ENCODE data around the gene NFATC2. TPM values are rescaled to one million over a fixed set of nuclear protein-coding genes. Genes with fewer than 3 reads are reported as not detected.

The NFATC2 gene
- total RNA-seq, 1 donor from 2014 or later = 10.6 TPM

DNA sequence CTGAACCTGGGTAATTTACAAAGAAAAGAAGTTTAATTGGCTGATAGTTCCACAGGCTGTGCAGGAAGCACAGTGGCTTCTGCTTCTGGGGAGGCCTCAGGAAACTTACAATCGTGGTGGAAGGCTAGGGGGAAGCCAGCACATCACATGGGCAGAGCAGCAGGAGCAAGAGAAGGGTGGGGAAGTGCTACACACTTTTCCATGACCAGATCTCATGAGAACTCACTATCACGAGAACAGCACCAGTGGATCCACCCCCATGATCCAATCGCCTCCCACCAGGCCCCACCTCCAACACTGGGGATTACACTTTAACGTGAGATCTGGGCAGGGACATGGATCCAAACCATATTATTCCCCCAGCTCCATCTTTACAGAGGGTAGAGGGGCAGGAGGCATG is 166.4 kb downstream of the NFATC2 start:
- no peak for DNase-seq (ENCODE audit: low spot score)

DNA sequence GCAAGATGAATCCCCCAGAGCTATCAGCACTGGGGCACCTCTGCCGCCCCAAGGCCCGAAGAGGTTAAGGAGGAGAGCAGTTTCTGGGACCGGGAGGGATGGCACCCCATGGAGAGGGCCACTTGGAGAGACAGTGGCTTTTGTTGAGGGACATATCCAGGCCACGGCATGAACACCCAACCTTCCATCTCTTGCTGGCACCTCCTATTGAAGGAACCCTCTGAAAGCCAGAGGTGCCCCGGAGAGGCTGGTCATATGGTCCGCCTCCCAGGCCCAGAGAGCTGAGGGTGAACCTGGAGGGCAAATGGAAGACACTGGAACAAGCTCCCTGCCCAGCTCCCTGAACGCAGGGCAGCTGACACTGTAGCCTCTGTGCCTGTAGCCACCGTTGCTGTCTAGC is 167.0 kb downstream of the NFATC2 start:
- DNase-seq (ENCODE audit: low spot score) = no peak

DNA sequence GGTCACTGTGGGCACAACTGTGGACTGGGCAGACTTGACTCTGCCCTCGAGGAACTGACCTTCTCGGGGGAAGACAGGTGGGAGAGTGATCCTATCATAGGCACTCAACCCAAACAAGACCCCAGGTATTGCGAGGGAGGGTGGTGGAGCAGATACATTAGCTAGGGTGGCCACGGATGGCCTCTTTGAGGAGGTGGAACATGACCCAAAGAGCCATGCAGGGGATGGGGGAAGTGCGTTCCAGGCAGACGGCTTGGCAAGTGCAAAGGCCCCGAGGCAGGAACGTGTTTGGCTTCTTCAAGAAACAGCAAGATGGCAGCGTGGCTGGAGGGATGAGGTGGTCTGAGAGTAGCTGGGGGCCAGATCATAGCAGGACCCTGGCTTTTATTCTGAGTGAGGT is 167.6 kb downstream of the NFATC2 start:
- DNase-seq (ENCODE audit: low spot score) = no peak

DNA sequence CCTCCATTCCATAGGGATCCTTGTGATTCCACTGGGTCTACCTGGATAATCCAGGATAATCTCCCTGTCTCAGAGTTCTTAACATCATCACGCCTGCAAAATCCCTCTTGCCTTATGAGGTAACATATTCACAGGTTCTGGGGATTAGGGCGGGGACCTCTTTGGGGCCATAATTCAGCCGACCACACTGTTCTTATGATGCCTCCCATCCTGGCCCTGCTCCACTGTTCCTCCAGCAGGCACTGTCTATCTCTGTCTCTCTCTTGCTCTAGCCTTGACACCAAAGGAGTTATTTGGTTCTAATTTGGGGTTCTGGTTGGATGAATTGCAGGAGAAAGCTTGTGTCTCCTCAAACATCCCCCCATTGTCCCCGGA is 168.1 kb downstream of the NFATC2 start:
- no peak for DNase-seq (ENCODE audit: low spot score)

DNA sequence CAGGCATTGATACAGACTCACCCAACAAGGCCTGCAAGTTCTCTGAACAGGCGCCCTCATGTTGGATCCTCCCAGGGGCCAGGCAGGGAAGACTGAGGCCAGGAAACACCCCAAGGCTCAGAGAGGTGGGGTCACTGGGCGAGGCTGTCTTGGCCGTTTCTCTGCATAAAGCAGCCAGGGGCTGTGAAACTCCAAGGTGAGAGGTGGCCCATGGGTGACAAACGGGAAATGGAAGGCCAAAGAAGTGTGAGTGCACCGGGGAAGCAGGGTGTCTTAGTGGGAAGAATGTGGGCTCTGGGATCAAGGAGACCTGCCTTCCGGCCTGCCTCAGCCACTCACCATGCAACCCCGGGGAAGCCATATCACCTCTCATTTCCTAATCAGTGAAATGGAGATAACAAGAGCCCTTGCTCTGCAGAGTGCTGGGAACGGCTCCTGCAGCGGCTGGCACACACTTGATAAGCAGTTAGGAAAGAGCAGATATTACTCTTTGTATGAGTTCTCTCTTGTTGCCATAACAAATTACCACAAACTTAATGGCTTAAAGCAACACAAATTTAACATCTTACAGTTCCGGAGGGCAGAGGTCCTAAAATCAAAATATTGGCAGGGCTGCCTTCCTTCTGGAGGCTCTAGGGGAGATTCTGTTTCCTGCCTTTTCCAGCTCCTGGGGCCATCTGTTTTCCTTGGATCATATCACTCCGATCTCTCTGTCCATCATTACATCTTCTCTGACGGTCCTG is 168.6 kb downstream of the NFATC2 start:
- DNase-seq (ENCODE audit: low spot score) = no peak

DNA sequence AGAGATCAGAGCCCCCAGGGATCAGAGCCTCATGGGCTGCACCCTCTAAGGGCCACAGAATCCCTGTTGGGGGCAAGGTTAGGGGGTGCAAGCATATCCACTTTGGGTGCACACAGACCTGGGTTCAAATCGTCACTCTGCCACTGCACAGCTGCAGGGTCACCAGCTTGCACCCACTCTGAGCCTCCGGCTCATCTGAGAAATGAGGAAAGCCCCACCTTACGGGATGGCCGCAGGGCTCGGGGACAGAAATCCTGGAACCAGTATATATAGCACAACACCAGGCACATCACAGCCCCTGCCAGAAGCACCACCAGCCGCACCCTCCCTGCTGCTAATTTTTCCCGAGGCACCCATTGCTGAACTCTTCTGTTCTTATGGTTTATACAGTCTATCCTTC is 169.6 kb downstream of the NFATC2 start:
- DNase-seq (ENCODE audit: low spot score) = no peak

DNA sequence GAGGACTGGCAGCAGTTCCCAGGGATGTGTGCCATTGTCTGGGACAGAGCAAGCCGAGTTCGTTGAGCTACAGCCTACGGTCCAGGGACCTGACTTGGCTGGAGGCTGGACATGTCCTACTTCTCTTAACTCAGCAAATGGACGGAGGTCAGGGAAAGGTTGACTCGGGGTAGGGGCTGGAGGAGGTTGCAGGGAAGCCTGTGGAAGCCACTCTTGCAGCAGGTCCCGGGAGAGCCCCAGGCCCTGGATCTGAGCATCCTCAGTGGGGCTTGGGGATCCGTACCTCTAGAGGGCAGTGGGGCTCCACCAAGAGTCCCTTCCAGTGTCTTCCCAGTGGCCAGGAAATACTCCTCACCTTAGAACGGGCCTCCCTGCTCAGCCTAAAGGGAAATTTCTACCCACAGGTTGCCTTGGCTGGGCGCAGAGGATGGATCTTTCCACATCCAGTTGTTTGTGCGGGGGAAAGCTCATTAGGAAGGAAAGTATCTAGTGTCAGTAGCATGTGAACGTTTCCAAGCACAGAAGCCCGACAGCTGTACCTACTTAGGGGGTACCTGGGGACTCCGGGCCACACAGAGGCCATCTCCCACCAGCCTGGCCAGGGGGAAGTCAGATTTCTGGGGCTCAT is 170.2 kb downstream of the NFATC2 start:
- DNase-seq (ENCODE audit: low spot score) = peak; percentile 73

DNA sequence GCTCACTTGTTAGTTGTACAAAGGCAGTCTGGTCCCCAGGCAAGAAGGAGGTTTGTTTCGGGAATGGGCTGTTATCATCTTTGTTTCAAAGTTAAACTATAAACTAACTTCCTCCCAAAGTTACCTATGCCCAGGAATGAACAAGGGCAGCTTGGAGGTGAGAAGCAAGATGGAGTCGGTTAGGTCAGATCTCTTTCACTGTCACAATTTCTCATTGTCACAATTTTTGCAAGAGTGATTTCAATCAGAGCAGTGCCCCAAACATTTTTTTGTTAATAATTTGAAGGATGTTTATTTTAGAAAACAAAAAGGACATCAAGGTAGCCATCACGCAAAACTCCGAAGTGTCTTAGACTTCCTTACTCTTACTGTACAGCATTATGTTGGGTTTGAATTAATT is 170.8 kb downstream of the NFATC2 start:
- no peak for DNase-seq (ENCODE audit: low spot score)

DNA sequence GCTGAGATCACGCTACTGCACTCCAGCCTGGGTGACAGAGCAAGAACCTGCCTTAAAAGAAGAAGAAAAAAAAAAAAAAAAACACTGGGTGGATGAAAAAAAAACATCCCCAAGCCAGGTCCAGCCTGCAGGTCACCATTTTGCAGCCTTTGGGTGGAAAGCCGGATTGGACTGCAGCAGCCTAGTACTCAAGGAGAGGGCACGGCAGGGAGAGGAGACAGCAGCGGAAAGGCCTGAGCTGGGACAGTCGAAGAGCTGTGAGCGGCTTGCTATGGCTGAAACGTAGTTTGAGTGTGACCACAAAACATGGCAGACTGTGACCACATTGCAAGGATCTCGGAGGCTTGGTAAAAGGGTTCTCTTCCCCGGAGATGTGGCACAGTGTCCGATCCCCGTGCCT is 173.0 kb downstream of the NFATC2 start:
- DNase-seq (ENCODE audit: low spot score) = no peak

DNA sequence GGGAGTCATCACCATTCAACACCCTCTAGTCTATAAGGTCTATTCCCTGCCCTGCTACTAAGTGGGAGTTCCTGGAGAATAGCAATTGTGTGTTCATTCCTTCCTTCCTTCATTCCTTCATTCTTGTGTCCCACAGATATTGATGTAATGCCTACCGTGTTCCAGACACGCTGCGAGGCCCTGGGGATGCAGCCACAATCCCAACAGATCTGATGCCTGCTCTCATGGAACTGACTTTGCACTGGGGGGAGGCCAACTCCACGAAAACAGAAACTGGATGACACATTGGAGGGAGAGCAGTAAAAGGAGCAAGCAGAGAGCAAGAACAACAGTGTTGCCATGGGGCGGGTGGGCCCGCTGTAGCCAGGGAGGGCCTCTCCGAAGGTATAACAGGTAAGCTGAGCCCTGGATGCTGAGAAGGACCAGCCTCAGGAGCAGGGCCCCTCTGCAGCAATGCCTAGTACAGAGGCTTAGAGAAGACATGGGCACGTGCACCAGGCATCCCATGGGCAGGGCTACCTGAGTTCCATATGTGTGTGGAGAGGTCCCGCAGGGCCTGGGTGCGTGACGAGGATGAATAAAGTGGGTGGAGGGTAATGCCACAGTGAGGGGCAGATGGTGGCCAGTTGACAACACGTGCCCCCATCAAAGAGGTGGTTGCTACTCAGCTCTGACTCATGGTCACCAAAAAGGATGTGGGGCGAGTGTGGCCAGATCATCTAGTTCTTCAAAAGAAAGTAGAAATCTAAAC is 173.9 kb downstream of the NFATC2 start:
- DNase-seq (ENCODE audit: low spot score) = no peak

DNA sequence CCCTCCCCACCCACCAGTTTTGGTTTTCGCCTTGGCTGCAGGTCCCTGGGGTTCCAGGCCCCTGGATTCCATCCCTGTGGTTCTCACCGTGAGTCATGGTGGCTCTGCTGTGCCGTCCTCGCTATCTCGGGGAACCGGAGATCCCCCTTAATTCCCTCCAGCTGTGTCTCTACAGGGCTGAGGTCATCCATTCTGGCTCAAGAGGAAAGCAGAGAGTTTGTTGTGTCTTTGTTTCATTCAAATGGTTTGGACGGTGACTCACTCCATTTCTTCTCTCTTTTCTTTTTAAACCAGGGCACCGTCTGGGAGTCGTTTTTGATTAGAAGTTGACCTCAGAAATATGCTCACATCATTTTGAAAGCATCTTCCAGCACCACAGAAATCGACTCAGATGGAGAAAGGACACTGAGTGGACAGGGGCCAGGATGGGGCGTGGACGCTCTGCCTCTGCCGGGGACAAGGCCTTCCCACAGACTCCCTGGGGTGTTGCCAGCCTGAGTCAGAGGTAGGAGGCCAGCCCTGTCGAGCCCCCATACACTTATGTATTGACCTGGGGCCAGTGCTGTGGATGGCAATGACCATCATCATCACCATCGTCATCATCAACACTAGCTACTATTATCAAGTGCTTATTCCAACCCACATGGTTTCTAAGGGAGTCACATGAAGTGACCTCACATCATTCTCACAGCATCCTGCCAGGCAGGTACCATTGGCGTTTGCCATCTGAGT is 176.2 kb downstream of the NFATC2 start:
- DNase-seq (ENCODE audit: low spot score) = peak; percentile 62

DNA sequence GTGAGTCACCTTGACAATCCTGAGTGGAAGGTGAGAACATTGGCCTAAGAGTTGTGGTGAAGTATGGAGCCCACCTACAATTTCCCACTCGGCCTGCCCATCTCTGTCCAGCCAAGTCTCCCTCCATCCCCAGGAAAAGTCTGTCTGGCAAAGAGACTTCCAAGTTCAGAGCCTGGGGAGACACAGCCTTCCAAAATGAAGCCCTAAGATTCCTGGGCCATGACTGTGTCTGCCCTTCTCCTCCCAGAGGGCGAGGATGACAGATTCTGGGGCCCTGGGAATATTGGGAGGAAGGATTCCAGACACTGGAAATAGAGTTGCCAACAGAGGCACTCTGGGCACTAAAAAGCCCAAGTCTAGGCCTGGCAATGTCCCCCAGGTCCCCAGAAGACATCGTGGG is 176.8 kb downstream of the NFATC2 start:
- no peak for DNase-seq (ENCODE audit: low spot score)

DNA sequence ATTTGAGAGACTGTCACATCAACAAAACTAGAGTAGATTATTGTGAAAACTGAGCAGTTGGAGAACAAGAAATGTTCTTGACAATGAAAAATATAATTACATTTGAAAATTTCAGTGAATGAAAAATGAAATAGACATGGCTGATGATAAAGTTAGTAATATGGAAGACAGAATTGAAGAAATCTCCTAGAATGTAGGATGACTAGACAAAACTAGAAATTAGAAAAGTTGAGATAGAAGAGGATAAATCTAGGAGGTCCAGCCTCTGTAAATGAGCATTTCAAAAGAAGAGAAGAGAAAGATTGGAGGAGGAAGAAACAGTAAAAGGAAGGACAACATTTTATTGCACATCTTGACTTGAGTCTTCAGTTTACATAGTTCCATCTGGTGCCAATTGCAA is 178.7 kb downstream of the NFATC2 start:
- no peak for DNase-seq (ENCODE audit: low spot score)

DNA sequence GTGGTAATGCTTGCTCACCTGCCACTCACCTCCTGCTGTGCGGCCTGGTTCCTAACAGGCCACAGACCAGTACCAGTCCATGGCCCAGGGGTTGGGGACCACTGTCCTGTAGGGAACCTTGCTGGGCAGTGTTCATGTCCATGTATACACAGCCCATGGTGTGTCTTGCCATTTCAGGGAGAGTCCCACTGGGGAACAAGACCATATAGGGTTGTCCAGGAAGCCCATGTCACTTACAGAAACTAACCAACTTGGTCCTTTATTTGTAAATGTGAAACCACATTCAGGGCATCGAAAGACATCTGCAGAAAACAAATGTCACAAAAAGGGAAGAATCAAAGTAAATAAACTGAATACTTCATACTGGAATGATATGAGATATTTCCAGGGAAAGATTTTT is 179.1 kb downstream of the NFATC2 start:
- no peak for DNase-seq (ENCODE audit: low spot score)

DNA sequence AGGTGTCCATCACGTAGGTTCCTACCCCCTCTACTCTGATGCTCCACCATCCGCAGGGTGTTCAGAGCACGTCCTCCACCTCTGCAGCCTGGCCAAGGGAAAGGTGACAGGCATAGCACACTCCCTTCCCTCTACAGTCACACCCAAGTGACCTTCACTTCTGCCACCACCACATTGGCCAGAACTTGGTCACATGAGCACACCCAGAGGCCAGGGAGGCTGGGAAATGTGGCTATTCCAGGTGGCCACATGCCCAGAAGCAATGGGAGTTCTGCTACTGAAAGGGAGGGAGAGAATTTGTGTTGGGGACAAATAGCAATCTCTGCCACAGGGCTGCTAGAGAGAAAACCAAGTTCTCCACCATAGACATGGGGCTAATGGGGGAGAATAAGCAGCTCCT is 180.3 kb downstream of the NFATC2 start:
- DNase-seq (ENCODE audit: low spot score) = no peak

DNA sequence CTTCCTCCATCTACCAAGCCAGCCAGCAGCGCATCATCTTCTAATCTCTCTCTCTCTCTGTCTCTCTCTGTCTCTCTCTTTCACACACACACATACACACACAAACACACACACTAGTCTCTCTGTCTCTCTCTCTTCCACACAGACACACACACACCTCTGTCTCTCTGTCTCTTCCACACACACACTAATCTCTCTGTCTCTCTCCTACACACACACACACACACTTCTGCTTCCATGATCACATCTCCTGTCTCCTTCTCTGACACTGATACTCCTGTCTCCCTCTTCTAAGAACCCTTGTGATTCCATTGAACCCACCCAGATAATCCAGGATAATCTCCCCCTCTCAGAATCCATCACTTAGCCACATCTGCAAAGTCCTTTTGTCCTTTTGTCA is 181.3 kb downstream of the NFATC2 start:
- no peak for DNase-seq (ENCODE audit: low spot score)

DNA sequence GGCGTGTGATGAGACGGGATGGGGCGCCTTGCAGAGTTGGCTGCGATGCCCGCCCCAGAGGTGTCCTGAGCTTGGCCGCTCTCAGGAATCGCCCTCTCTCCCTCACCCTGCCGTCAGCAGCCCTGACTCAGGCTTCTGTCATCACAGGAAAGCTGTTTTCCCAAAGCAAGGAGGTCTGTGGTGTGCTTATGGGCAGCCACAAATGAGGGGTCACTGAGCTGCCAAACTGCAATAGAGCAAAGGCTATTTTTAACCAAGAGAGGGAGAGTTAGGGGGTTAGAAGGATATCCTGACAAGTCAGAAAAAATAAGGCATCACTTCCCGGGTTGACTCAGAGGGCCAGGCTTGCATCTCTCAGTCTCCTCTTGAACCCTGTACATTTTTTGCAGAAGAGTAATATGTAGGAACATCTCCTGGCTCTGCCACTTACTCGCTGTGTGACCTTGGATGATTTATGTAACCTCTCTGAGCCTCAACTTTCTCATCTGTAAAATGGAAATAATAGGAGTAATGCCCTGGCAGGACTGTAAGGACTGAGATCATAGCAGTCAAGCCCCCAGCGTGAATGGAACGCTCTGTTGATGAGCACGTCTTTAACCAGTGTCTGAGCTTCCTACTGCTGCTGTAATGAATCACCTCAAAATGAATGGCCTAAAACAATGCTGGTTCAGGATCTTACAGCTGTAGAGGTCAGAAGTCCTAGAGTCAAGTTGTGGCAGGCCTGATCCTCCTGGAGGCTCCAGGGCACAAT is 181.9 kb downstream of the NFATC2 start:
- no peak for DNase-seq (ENCODE audit: low spot score)

DNA sequence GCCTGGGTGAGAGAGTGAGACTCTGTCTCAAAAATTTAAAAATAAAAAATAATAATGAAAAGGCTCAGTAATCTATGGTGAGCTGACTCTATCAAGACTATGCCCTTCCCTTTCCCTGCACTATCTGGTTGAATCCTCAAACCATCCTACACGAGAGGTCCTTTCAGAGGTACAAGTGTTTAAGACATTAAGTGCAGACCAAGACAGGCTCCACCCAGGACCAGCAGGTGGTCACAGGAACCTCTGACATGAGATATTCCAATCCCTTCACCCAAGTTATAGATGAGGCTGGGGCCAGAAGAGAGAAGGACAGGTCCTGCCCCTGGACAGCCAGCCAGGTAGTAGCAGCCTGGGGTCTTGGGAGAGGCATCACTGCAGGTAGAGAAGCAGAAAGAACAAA is 182.6 kb downstream of the NFATC2 start:
- no peak for DNase-seq (ENCODE audit: low spot score)

DNA sequence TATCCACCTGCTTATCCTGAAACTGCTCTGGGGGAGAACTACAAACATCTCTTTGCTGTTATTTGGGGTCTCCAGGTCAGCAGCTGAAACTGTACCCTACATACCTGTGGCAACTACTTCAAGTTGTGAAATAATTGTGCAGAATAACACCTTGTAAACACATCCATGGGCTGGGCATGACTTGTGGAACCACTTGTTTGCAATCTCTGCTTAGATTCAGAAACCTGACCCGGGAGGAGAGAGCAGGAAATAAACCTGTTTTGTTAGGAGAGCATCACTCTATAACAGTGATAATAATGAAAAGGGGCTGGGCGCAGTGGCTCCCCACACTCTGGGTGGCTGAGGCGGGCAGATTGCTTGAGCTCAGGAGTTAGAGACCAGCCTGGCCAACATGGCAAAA is 183.1 kb downstream of the NFATC2 start:
- DNase-seq (ENCODE audit: low spot score) = no peak

DNA sequence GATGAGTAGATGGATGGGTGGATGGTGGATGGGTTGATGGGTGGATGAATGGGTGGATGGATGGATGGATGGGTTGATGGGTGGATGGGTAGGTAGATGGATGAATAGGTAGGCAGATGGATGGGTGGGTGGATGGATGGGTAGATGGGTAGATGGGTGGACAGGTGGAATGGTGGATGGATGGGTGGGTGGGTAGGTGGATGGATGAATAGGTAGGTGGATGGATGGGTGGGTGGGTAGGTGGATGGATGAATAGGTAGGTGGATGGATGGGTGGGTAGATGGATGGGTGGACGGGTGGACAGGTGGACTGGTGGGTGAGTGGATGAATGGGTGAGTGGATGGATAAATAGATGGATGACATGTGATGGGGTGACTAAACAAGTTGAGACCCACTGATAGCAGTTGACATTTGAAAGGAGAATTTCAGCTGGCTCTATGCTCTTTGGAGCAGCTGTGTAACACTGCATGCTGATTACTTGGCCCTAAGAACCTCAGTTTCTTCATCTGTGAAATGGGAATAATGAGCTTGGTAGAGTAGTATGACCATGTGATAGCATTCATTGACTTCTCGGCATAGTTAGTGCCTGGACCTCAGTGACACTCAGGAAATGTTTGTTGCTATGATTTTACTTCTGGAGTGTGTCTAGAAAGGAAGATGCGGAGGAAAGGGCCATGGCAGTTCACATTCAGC is 184.3 kb downstream of the NFATC2 start:
- DNase-seq (ENCODE audit: low spot score) = no peak

DNA sequence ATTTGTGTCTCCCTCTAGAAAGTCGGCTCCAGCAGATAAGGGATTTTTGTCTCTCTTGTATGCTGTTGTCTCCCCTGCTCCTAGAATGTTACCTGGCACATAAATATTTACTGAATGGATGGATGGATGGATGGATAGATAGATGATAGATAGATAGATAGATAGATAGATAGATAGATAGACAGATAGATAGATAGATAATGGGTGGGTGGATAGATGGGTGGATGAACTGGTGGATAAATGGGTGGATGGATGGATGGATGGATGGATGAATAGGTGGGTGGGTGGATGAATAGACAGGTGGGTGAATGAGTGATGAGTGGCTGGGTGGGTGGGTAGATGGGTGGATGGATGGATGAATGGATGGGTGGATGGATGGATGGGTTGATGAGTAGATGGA is 185.0 kb downstream of the NFATC2 start:
- DNase-seq (ENCODE audit: low spot score) = no peak

All from ureter (tissue), 1 donor.